Fibroblast of skin of right biceps (primary cell): ENCODE data around the gene LRMDA.
A peak's percentile ranks its signal among the peaks of the same experiment; 100 is the strongest.

Experiments used
- DNase-seq: peaks from one replicate; pipeline ENCODE4 v3.0.0-alpha.2; 2013

Gene LRMDA

DNA sequence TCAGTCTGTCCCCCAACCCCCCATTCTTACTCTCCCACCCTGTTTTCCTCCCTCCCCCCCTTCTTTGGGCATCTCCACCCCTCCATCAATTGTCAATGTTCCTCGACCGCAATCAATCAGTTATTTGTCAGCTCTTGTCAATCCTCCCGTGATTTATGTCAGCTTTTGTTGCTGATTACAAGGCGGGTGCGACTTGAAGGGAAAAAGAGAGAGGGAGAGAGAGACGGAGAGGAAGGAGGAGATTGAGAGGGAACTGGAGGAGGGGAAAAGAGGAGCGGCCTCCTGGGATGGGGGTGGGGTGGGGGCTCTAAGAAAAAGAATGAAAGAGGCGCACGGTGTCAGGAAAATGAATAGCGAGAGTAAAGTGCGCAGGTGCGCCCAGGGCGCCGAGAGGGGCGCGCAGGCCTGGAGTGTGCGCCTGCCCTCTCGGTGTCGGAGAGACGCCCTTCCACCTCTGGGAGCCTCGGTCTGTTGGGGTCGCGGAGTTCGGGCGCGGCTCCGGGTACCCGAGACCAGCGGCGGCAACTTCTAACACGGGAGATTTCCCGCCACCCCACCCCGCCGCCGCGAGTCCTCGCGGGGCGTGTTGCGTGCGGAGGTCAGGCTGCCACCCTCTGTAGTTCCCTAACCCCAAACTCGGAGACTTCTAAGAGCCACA is 28.8 kb upstream of the LRMDA start:
- DNase-seq: no peak

DNA sequence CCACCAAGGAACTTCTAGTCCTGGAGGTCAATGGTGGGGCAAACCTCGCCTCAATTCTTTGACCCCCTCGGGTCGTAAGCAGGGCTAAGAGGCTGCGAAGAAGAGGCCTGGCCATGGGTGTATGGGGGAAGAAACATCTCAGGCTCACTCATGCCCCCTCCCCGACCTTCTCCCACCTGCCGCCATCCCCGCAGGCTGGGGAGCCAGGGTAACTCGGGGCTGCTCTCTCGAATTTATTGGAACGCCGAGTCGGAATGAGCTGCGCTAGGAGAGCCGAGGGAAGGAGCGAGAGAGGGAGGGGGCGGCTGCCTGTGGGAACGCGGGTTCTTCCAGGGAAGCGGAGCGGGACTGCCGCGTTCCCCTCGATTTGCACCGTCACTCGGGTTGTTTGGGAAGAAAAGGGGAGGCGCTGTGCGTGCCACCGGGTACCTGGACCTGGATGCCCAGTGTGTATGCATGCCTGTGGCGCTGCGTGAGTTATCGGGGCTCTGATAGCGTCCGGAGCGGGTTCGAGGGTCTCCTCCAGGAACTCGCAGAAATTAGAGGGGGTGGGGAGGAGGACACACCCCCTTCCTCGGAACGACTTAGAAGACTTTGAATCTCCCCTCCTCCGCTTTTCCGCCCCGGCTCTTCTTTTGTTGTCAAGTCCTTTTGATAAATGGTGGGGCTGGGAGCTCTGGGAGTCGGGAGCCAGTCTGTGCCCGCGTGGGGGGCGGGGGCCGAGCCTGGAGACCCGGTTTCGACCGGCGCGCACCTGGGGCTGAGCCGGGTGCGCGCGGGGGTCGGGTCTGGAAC is 28.1 kb upstream of the LRMDA start:
- DNase-seq: peak; percentile 37

GRCh38 chr10:75403939-75404814 is 27.2 kb upstream of the LRMDA start:
- no peak for DNase-seq

DNA sequence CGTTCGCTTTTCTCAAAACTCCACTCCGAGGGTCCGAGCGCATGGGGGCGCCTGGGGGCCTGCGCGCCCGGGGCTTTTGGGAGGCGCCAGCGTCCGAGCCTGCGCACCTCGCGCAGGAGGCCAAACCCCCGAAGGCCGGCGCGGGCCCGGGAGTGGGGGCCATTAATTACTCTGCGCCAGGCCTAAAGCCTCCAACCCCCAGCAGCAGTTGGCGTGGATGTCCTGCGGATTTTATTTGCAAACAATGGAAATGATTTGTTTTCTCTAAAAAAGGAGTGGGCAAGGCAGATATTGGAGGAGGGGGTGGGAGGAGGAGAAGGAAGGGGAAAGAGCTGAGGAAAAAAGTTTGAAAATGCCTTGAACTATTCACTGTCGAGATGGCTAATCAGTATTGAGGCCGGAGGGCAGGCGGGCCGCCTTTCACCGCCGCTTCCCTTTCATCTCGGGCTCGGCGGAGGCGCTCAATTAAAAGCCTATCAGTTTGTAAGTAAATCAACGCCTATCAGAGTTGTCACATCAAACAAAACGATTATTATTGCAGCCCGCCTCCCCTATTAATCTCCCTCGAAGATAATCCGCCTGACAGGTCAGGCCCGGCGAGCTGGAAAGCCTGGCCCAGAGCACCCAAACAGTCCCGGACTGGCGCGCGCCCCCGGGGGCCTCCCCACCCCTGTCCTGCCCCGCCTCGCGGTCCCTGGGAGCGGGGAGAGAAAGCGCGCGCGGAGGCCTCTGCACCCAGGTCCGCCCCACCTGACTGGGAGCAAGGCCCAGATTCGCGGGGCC is 26.4 kb upstream of the LRMDA start:
- DNase-seq: no peak

DNA sequence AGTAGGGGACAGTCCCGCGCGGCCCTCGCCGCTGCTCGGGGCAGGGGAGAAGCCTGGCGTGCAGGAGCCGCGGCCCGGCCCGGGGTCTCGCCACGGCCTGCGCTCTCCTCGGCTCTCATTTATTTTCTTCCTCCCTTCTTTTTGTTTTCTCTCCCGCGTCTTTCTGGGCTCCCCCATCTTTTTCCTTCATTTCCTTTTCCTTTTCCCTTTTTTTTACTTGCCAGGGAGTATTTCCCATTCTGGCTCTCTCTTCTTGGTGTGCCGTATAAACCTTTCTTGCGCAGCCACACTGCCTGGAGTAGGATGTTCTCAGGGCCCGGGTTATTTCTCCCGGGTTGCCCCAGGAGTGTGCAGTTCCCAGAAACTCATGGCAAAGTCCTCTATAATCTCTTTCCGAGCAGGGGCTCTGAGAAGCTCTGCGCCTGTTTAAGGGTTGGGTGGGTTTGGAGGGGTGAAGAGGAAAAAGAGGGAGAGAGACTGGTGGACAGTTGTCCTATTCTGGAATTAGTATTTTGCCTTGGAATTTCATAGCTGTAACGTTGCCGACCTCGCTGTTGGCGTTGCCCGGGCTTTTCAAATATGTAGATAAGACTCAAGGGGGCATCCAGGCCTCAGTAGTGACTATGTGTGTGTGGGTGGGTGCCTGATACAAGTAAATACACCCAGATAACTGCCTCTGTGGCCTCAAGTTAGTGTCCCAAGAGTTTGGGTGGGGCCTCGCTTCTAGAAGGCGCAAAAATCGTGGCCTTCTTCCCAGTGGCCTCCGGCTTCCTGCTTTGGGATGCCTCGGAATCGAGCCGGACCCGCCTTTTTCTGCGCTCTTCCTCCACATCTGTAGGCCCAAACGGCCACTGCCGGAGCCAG is 25.6 kb upstream of the LRMDA start:
- DNase-seq: no peak

- no peak for DNase-seq
Observed at GRCh38 chr10:75406462-75407223, 24.8 kb upstream of the LRMDA start.

- no peak for DNase-seq
Observed at GRCh38 chr10:75407224-75407712, 24.2 kb upstream of the LRMDA start.

- peak; percentile 78 for DNase-seq
Observed at GRCh38 chr10:75407713-75408508, 23.5 kb upstream of the LRMDA start.

GRCh38 chr10:75408509-75408875 is 22.9 kb upstream of the LRMDA start:
- DNase-seq: no peak

- peak; percentile 52 for DNase-seq
Observed at GRCh38 chr10:75408911-75409885, 22.2 kb upstream of the LRMDA start.

GRCh38 chr10:75410132-75411005 is 21.1 kb upstream of the LRMDA start:
- no peak for DNase-seq

GRCh38 chr10:75414527-75414926 is 16.9 kb upstream of the LRMDA start:
- no peak for DNase-seq

- DNase-seq: peak; percentile 37
Observed at GRCh38 chr10:75417522-75417927, 13.9 kb upstream of the LRMDA start.

DNA sequence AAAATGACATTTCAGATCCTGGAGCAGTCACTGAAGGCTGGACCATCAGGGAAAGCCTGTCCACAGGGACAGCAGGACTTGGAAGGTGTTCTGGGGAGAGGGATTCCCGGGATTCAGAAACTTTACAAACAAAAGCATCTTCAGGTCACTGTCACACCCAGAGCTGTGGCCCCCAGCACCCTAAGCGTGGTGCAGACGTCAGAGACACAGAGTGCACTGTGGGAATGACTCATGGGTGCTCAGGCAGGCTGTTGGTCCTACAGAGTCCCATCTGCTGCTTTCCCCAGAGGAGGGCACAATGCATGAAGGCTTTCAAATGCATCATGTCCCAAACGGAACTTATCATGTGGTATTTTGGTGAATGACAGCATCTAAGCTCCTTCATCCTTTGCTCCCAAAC is 13.1 kb upstream of the LRMDA start:
- DNase-seq: no peak

DNA sequence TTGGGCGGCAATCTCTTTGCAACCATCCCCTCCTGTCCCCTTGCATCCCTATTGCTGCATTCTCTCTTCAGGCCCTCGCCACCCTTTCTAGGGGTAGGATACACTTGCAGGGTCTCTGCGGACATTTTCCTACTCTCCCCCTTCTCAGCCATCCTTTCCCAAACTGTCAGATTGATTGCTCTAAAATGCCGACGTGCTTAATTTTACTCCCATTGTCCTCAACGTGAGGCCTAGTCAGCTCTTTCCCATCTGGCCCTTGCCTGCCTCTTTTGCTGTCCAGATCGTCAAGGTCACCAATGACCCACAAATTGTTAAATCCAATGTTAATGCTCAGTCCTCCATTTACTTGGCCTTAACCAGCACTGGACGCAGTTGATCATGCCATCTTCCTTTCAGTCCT is 12.7 kb upstream of the LRMDA start:
- no peak for DNase-seq

GRCh38 chr10:75422913-75423312 is 8.5 kb upstream of the LRMDA start:
- no peak for DNase-seq

DNA sequence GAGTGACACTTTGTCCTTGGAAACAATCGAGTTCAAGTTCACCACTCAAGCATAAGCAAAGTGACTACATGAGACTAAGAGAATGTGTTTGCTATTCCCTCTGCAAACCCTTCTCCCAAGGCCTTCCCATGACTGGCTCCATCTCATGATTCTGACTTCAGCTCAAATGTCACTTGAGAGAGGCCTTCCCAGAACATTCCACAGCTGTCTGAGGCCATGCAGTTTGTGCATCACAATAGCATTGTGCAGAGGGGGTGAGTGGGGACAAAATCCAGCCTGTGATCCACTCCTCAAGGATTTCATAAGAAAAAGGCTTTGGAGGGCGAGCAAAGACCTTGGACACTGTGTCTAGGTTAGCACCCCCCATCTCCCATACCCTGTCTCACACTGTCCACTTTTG is 6.9 kb upstream of the LRMDA start:
- no peak for DNase-seq
